Activated CD8-positive, alpha-beta memory T cell treated with anti-CD3 and anti-CD28 coated beads for 48 hours (primary cell): ENCODE measurements around the gene B3GAT3.
"Not testable (repeated sequence)": the region's sequence is repeated elsewhere in the genome, so short reads cannot be mapped to it uniquely, and the experiment has no call there.

Experiments used
- DNase-seq, 3 experiments: peaks; one replicate each; pipeline ENCODE4 v3.0.0-alpha.2; 2020; ENCODE audit warnings: low read depth in 2 of 3, low spot score in 2 of 3

Gene B3GAT3

GRCh38 chr11:62621567-62622470, at the start of gene B3GAT3:
B3GAT3 (minus strand) TSS chr11:62621986; CDS start chr11:62621947, 39 bp downstream.
- peak; percentile 94 to 97 (median 95) for DNase-seq

DNA sequence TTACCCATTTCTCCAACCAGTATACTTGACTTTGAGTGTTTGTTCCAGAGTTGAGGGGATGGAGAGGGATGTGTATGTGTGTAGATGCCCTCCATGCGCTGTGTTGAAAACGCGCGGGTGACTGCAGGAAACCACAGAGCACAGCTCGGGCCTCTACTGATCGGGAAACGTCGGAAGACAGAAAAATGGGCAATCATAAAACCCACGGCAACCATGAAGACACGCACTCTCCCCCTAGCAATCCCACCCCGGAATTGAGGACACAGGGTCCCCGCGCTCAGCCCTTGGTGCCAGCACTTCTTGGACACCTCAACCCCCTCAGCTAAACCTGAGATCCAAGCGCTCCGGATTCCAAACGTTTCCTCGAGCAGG, 49.4 kb upstream of the B3GAT3 start:
- DNase-seq, result no peak

- no peak for DNase-seq
These were observed 47.8 kb upstream of the B3GAT3 start for GRCh38 chr11:62669420-62670161.

DNA sequence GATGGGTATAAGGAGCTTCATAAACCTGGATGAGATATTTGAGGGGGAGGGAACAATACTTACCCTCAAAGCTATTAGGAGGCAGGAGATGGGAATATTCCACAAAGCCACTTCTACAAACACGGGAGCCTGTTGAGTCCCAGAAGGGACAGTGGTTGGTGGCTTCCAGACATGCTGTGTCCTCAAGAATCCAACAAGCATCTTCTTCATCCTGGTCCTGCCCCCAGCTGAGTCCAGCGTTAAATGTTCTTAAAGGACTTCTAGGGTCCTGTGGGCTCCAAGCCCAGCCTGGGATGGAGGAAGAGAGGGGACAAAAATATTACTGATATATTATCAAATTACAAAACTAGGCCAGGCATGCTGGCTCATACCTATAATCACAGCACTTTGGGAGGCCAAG, 45.7 kb upstream of the B3GAT3 start:
- no peak for DNase-seq

DNA sequence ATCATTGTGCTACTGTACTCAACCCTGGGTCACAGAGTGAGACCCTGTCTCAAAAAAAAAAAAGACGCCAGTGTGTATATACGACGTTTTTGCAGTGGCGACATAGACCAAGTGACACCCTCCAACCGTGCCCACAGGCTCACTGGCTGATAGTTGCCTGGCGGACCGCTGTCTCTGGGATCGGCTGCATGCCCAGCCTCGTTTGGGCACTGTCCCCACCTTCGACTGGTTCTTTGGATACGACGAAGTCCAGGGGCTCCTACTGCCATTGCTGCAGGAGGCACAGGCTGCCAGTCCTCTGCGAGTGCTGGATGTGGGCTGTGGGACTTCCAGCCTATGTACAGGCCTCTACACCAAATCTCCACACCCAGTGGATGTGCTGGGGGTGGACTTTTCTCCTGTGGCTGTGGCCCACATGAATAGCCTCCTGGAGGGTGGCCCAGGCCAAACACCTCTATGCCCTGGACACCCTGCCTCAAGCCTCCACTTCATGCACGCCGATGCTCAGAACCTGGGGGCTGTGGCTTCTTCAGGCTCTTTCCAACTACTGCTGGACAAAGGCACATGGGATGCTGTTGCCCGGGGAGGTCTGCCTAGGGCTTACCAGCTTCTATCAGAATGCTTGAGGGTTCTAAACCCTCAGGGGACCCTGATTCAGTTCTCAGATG, 44.6 kb upstream of the B3GAT3 start:
- DNase-seq, result no peak

GRCh38 chr11:62665599-62666258, 43.9 kb upstream of the B3GAT3 start:
- DNase-seq, result peak in 2 of 3 experiments; percentile 48

- DNase-seq, result peak; percentile 92 to 99 (median 98)
These were observed 43.4 kb upstream of the B3GAT3 start, which contains the start of the genes C11orf98 and CSKMT for GRCh38 chr11:62665075-62665598. C11orf98 (minus strand) TSS chr11:62665210; CDS start chr11:62665169, 41 bp downstream. CSKMT (plus strand) TSS chr11:62665312; CDS start chr11:62665880, 568 bp downstream.

- peak in 2 of 3 experiments; percentile 32 to 39 for DNase-seq
These were observed 42.8 kb upstream of the B3GAT3 start for GRCh38 chr11:62664405-62665074.

DNA sequence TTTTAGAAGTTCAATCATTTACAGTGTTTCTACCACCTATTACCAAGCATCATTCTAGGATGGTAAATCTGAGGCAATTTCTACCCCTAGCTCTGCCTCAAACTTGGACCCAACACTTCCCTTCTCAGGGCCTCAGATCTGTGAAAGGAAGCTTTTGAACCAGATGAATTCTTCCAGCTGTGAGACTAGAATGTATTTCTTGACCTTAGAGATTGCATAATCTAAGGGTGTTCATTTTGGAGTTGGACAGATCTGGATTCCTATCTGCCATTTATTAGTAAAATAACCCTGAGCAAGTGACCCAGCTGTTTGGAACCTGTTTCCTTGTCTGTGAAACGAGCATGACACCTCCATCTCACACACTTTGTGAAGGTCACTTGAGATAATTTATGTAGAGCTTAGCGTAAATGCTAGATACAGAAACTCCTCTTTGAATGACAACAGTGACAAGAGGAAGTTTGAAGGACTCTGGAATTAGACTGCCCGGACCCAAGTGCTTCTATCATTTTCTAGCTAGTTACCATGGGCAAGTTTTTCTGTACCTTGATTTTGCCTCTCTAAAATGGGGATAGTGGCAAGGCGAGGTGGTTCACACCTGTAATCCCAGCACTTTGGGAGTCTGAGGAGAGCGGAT, 35.1 kb upstream of the B3GAT3 start:
- no peak for DNase-seq

DNA sequence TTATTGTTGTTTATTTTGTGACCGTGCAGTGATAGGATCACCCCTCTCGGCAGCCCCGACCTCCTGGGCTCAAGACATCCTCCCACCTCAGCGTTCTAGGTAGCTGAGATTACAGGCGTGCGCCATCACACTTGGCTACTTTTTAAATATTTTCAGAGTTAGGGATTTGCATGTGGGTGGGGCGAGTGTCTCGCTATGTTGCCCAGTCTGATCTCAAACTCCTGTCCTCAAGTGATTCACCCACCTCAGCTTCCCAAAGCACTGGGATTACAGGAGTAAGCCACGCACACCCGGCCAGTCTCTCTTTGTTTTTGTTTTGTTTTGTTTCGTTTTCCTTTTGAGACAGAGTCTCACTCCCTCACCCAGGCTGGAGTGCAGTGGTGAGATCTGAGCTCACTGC, 32.5 kb upstream of the B3GAT3 start:
- no peak for DNase-seq

DNA sequence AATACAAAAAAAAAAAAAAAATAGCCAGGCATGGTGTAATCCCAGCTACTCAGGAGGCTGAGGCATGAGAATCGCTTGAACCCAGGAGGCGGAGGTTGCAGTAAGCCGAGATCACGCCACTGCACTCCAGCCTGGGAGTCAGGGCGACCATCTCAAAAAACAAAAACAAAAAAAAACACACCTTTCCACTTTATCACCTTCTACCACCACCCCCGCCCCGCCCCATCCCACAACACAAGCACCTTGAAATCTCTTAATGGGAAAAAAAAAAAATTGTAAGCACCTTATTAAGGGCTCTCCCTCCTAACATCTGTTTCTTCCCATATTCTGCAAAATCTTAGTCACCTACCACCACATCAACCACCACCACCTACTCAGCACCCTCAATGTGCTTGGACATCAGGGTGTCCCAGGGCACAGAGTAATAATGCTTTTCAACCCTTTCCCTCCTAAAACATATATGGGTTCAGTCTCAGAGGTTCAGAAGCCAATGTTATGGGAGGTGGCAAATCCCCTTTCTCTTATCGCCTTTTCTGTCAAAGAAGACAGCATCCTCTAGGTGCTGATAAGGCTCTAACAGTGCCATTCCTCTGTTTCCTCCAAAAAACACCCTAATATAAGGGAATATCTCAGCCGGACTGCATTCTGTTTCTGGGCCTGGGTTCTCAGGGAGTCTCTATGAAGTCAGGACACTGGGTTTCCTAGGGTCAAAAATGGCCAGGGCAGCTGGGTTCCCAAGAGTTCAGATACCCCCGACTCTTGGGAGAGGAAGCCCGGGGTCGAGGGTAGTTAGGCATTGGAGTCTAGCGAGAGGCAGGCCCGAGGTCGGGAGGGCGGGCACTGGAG, 30.6 kb upstream of the B3GAT3 start:
- no peak for DNase-seq

- DNase-seq, result not testable (repeated sequence)
These were observed 28.5 kb upstream of the B3GAT3 start for GRCh38 chr11:62650283-62650682.

DNA sequence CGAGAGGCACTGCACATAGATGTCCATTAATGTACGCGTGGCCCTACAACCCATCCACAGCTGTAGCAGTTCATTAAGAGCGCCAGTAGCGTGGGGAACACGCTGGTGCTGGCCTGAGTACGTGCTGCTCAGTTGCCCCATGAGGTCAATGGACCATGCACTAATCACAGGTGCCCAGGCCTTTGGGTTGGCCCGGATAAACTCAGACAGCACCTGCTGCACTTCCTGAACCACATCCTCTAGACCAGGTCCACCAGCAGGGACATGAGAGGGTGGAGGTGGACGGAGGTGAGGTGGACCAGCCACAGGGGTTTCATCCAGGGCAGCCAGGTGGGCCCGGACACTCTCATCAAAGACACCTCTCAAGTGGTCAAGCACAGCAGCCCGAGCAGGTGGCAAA, 27.7 kb upstream of the B3GAT3 start:
- DNase-seq, result no peak

GRCh38 chr11:62648967-62649364, 27.2 kb upstream of the B3GAT3 start:
- no peak for DNase-seq

GRCh38 chr11:62648185-62648966, 26.6 kb upstream of the B3GAT3 start:
- DNase-seq, result no peak

- no peak for DNase-seq
These were observed 25.8 kb upstream of the B3GAT3 start for GRCh38 chr11:62647609-62648005.

GRCh38 chr11:62646825-62647608, 25.2 kb upstream of the B3GAT3 start:
- DNase-seq, result no peak
